ENCODE measurements around the gene CAPZA1. TPM values are rescaled to one million over a fixed set of nuclear protein-coding genes. Genes with fewer than 3 reads are reported as not detected.

CAPZA1 gene
- total RNA-seq, 1 donor, result 299 TPM

GRCh38 chr1:112689842-112690237, 70.2 kb downstream of the CAPZA1 start:
- no peak for TF ChIP-seq CTCF (IDR thresholded peaks at IDR 0.05; ENCODE audit: insufficient read depth, low read depth, low read length)
- no peak for DNase-seq (ENCODE audit: low read depth)
- H3K4me3 ChIP-seq (ENCODE audit: low read depth, low read length), result no peak overlapping the region

GRCh38 chr1:112692681-112693080, 73.0 kb downstream of the CAPZA1 start:
- TF ChIP-seq CTCF (IDR thresholded peaks at IDR 0.05; ENCODE audit: insufficient read depth, low read depth, low read length), result no peak
- DNase-seq (ENCODE audit: low read depth), result no peak
- H3K4me3 ChIP-seq (ENCODE audit: low read depth, low read length), result no peak overlapping the region

- H3K4me3 ChIP-seq (ENCODE audit: low read depth, low read length), result no peak overlapping the region
- no peak for TF ChIP-seq CTCF (IDR thresholded peaks at IDR 0.05; ENCODE audit: insufficient read depth, low read depth, low read length)
- DNase-seq (ENCODE audit: low read depth), result no peak
Measured at GRCh38 chr1:112693821-112694220, 74.2 kb downstream of the CAPZA1 start.

GRCh38 chr1:112694363-112694929, 74.8 kb downstream of the CAPZA1 start:
- DNase-seq (ENCODE audit: low read depth), result no peak
- H3K4me3 ChIP-seq (ENCODE audit: low read depth, low read length), result no peak overlapping the region
- no peak for TF ChIP-seq CTCF (IDR thresholded peaks at IDR 0.05; ENCODE audit: insufficient read depth, low read depth, low read length)

- no peak for DNase-seq (ENCODE audit: low read depth)
- H3K4me3 ChIP-seq (ENCODE audit: low read depth, low read length), result no peak overlapping the region
- no peak for TF ChIP-seq CTCF (IDR thresholded peaks at IDR 0.05; ENCODE audit: insufficient read depth, low read depth, low read length)
Measured at GRCh38 chr1:112695276-112695675, 75.6 kb downstream of the CAPZA1 start.

- DNase-seq (ENCODE audit: low read depth), result no peak
Measured at GRCh38 chr1:112696578-112697314, 77.1 kb downstream of the CAPZA1 start.

More at GRCh38 chr1:112696578-112697314, 77.1 kb downstream of the CAPZA1 start:
- H3K4me3 ChIP-seq (ENCODE audit: low read depth, low read length), result no peak overlapping the region
- TF ChIP-seq CTCF (IDR thresholded peaks at IDR 0.05; ENCODE audit: insufficient read depth, low read depth, low read length), result no peak
